ENCODE results near the gene ACE. TPM values are rescaled to one million over a fixed set of nuclear protein-coding genes. Genes with fewer than 3 reads are reported as not detected.

ACE gene
- total and polyA plus RNA-seq, 2 experiments from 2014 or later, result 0.82 to 9.1 TPM

DNA sequence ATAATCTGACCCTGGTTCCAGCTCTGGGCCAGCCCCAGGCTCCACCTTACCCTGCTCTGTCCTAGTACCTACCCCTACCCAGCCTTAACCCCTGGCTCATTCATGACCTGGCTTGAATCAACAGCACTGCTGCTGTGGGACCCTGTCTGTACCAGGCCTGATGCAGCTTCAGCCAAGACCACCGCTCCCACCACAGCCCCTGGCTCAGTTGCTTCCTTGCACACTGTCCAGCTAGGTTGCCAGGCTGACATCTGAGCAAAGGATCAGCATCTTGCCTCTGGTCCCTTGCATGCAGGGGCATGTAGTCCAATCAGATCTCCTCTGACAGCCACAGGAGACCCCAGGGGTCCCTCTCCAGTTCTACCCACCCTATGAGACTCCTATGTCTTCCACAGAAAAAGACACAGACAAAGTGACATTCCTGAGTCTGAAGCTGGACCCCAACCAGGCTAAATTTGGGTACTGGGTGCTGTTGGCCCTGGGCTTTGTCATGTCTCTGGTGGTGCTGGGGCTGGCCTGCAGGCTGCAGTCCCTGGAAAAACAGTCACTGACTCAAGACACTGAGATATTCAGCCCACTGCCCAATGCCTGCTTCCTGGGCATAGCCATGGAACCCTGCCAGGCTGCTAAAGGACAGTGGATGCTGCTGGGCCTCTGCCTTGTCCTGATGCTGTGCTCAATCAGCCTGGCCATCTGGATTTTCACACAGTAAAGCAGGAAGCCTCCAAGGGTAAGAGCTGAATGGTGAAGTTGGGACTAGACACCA is 42.4 kb downstream of the ACE start:
- ATAC-seq (no peak), DNase-seq (ENCODE audit: low spot score) (no peak)
- no peak overlapping the region for H3K27ac ChIP-seq (ENCODE audit: low read depth)
- H3K4me3 ChIP-seq, result no peak overlapping the region
- H3K4me3 Mint-ChIP-seq, result no peak overlapping the region
- H3K27me3 Mint-ChIP-seq (ENCODE audit: insufficient read depth, low read depth, poor library complexity), result peaks cover 9% of the 10 kb centered on the region
- H3K4me1 Mint-ChIP-seq, result peaks cover 27% of the 10 kb centered on the region
- H3K9me2 ChIP-seq (ENCODE audit: insufficient read depth), result no peaks in the 10 kb centered on the region
- H3K27me3 ChIP-seq (ENCODE audit: insufficient read depth), result no peaks in the 10 kb centered on the region
- H3K4me1 ChIP-seq (ENCODE audit: insufficient read depth), result 0 out of 2 replicates have a peak, but pooled peaks cover 4% of the 10 kb centered on the region
- H3K9me3 Mint-ChIP-seq, result no peaks in the 10 kb centered on the region; the same call in 2 of the 3 replicates
- H4K20me1 ChIP-seq (replicated peaks; ENCODE audit: insufficient read depth), result no peaks in the 10 kb centered on the region
- H3K27ac Mint-ChIP-seq, result no peak overlapping the region
- no peaks in the 10 kb centered on the region for H3F3A ChIP-seq (replicated peaks; ENCODE audit: low read depth)
- no peak overlapping the region for H3K4me2 ChIP-seq
- TF ChIP-seq EZH2 (IDR thresholded peaks at IDR 0.05; ENCODE audit: low read depth, unreplicated experiment), result no peak
- TF ChIP-seq ZNF331 (CRISPR knock-in tag; IDR thresholded peaks at IDR 0.05; ENCODE audit: low read depth), result no peak
- TF ChIP-seq, protein P1, sequence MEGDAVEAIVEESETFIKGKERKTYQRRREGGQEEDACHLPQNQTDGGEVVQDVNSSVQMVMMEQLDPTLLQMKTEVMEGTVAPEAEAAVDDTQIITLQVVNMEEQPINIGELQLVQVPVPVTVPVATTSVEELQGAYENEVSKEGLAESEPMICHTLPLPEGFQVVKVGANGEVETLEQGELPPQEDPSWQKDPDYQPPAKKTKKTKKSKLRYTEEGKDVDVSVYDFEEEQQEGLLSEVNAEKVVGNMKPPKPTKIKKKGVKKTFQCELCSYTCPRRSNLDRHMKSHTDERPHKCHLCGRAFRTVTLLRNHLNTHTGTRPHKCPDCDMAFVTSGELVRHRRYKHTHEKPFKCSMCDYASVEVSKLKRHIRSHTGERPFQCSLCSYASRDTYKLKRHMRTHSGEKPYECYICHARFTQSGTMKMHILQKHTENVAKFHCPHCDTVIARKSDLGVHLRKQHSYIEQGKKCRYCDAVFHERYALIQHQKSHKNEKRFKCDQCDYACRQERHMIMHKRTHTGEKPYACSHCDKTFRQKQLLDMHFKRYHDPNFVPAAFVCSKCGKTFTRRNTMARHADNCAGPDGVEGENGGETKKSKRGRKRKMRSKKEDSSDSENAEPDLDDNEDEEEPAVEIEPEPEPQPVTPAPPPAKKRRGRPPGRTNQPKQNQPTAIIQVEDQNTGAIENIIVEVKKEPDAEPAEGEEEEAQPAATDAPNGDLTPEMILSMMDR (conservative IDR thresholded peaks at IDR 0.05; ENCODE audit: low read depth in 2 of 2), result no peak
- no peak for TF ChIP-seq STAT1 (IDR thresholded peaks at IDR 0.05; ENCODE audit: unreplicated experiment)
- TF ChIP-seq CREB1 (CRISPR knock-in tag; IDR thresholded peaks at IDR 0.05; ENCODE audit: low read depth), result no peak
- TF ChIP-seq, protein P2, sequence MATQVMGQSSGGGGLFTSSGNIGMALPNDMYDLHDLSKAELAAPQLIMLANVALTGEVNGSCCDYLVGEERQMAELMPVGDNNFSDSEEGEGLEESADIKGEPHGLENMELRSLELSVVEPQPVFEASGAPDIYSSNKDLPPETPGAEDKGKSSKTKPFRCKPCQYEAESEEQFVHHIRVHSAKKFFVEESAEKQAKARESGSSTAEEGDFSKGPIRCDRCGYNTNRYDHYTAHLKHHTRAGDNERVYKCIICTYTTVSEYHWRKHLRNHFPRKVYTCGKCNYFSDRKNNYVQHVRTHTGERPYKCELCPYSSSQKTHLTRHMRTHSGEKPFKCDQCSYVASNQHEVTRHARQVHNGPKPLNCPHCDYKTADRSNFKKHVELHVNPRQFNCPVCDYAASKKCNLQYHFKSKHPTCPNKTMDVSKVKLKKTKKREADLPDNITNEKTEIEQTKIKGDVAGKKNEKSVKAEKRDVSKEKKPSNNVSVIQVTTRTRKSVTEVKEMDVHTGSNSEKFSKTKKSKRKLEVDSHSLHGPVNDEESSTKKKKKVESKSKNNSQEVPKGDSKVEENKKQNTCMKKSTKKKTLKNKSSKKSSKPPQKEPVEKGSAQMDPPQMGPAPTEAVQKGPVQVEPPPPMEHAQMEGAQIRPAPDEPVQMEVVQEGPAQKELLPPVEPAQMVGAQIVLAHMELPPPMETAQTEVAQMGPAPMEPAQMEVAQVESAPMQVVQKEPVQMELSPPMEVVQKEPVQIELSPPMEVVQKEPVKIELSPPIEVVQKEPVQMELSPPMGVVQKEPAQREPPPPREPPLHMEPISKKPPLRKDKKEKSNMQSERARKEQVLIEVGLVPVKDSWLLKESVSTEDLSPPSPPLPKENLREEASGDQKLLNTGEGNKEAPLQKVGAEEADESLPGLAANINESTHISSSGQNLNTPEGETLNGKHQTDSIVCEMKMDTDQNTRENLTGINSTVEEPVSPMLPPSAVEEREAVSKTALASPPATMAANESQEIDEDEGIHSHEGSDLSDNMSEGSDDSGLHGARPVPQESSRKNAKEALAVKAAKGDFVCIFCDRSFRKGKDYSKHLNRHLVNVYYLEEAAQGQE (IDR thresholded peaks at IDR 0.05; ENCODE audit: unreplicated experiment), result no peak
- TF ChIP-seq ZNF114 (CRISPR knock-in tag; IDR thresholded peaks at IDR 0.05), result no peak
- TF ChIP-seq, protein P3, sequence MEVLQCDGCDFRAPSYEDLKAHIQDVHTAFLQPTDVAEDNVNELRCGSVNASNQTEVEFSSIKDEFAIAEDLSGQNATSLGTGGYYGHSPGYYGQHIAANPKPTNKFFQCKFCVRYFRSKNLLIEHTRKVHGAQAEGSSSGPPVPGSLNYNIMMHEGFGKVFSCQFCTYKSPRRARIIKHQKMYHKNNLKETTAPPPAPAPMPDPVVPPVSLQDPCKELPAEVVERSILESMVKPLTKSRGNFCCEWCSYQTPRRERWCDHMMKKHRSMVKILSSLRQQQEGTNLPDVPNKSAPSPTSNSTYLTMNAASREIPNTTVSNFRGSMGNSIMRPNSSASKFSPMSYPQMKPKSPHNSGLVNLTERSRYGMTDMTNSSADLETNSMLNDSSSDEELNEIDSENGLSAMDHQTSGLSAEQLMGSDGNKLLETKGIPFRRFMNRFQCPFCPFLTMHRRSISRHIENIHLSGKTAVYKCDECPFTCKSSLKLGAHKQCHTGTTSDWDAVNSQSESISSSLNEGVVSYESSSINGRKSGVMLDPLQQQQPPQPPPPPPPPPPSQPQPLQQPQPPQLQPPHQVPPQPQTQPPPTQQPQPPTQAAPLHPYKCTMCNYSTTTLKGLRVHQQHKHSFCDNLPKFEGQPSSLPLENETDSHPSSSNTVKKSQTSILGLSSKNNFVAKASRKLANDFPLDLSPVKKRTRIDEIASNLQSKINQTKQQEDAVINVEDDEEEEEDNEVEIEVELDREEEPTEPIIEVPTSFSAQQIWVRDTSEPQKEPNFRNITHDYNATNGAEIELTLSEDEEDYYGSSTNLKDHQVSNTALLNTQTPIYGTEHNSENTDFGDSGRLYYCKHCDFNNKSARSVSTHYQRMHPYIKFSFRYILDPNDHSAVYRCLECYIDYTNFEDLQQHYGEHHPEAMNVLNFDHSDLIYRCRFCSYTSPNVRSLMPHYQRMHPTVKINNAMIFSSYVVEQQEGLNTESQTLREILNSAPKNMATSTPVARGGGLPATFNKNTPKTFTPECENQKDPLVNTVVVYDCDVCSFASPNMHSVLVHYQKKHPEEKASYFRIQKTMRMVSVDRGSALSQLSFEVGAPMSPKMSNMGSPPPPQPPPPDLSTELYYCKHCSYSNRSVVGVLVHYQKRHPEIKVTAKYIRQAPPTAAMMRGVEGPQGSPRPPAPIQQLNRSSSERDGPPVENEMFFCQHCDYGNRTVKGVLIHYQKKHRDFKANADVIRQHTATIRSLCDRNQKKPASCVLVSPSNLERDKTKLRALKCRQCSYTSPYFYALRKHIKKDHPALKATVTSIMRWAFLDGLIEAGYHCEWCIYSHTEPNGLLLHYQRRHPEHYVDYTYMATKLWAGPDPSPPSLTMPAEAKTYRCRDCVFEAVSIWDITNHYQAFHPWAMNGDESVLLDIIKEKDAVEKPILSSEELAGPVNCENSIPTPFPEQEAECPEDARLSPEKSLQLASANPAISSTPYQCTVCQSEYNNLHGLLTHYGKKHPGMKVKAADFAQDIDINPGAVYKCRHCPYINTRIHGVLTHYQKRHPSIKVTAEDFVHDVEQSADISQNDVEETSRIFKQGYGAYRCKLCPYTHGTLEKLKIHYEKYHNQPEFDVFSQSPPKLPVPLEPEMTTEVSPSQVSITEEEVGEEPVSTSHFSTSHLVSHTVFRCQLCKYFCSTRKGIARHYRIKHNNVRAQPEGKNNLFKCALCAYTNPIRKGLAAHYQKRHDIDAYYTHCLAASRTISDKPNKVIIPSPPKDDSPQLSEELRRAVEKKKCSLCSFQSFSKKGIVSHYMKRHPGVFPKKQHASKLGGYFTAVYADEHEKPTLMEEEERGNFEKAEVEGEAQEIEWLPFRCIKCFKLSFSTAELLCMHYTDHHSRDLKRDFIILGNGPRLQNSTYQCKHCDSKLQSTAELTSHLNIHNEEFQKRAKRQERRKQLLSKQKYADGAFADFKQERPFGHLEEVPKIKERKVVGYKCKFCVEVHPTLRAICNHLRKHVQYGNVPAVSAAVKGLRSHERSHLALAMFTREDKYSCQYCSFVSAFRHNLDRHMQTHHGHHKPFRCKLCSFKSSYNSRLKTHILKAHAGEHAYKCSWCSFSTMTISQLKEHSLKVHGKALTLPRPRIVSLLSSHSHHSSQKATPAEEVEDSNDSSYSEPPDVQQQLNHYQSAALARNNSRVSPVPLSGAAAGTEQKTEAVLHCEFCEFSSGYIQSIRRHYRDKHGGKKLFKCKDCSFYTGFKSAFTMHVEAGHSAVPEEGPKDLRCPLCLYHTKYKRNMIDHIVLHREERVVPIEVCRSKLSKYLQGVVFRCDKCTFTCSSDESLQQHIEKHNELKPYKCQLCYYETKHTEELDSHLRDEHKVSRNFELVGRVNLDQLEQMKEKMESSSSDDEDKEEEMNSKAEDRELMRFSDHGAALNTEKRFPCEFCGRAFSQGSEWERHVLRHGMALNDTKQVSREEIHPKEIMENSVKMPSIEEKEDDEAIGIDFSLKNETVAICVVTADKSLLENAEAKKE (CRISPR knock-in tag; IDR thresholded peaks at IDR 0.05), result no peak
- TF ChIP-seq NANOG (IDR thresholded peaks at IDR 0.05; ENCODE audit: borderline replicate concordance), result no peak
- H3K36me3 ChIP-seq (ENCODE audit: insufficient read depth), result no peaks in the 10 kb centered on the region
- H2AFZ ChIP-seq, result no peak overlapping the region
- no peaks in the 10 kb centered on the region for H3K36me3 Mint-ChIP-seq (ENCODE audit: low read depth)
- H3K79me2 ChIP-seq (replicated peaks; ENCODE audit: insufficient read depth), result no peaks in the 10 kb centered on the region
